K562 (cell line): ENCODE results near the gene C17orf50. TPM values are rescaled to one million over a fixed set of nuclear protein-coding genes. Genes with fewer than 3 reads are reported as not detected.

ENCODE experiments used
- ATAC-seq: fragments of 200-7000 bp; cut with Tn5 transposase; 3 replicates; pipeline ENCODE4 v1.9.1; 2020; ENCODE audit warnings: moderate library complexity
- BruUV-seq: library from RNA; stranded (reverse); fragments of 400-500 nt; replicated peaks from 2 replicates; lab custom pipeline; 2021; lab: Mats Ljungman, UMichigan
- CTCF ChIA-PET: fragments of 300-600 bp; formaldehyde crosslinking; extraction: SDS; loops from one replicate; lab custom pipeline; 2021; ENCODE audit warnings: low intra/inter-chr PET ratio; lab: Yijun Ruan, JAX
- POLR2A ChIA-PET: fragments of 300-600, 350-650 bp; sonication (Branson Sonifier 250); formaldehyde crosslinking; extraction: SDS; loops from one replicate; lab custom pipeline; 2021; ENCODE audit warnings: antibody characterized with exemption, inconsistent platforms; lab: Yijun Ruan, JAX
- DNase-seq, 4 experiments: peaks; one replicate each; pipeline versions ENCODE4 v3.0.0 to v3.0.0-alpha.2; 2011 to 2018; ENCODE audit warnings: low spot score in 3 of 4, mixed read lengths in 3 of 4; ENCODE audit errors: extremely low read depth in 1 of 4
- FAIRE-seq: peaks from 2 replicates; lab custom pipeline; 2011; peaks lifted over from hg19 to GRCh38; lab: Jason Lieb, UNC
- H2AFZ ChIP-seq: 2 replicates; pipeline ENCODE4 v1.6.0; 2011; ENCODE audit warnings: low read depth, low read length, control low read depth, inconsistent platforms
- H3K27ac ChIP-seq: fragments of 200-600 bp; 3 replicates; pipeline ENCODE4 v1.8.0; 2011; ENCODE audit warnings: low read depth, mild to moderate bottlenecking, control low read depth, inconsistent platforms, low read length, moderate library complexity, mixed read lengths; ENCODE audit errors: extremely low read depth
- H3K27me3 ChIP-seq, 2 experiments: fragments of 300-600 bp in 1 of 2; 2 replicates in 1 of 2; 3 replicates in 1 of 2; pipeline versions ENCODE4 v1.6.0 to v1.8.0; 2011; ENCODE audit warnings: inconsistent platforms in 2 of 2, low read length in 2 of 2, mild to moderate bottlenecking in 1 of 2, mixed read lengths in 1 of 2, moderate library complexity in 1 of 2; ENCODE audit not compliant: control insufficient read depth in 2 of 2, insufficient read depth in 2 of 2
- H3K36me3 ChIP-seq: fragments of 300-600 bp; 3 replicates; pipeline ENCODE4 v1.8.0; 2011; ENCODE audit warnings: mild to moderate bottlenecking, low read length, inconsistent platforms; ENCODE audit not compliant: control insufficient read depth, insufficient read depth
- H3K4me1 ChIP-seq, 2 experiments: fragments of 200-600 bp in 1 of 2; replicated peaks in 1 of 2; 2 replicates in 1 of 2; 3 replicates in 1 of 2; pipeline versions ENCODE4 v1.5.1 to v1.8.0; 2011; ENCODE audit warnings: inconsistent platforms in 2 of 2, low read length in 2 of 2, mild to moderate bottlenecking in 1 of 2, mixed read lengths in 1 of 2, moderate library complexity in 1 of 2; ENCODE audit not compliant: control insufficient read depth in 2 of 2, insufficient read depth in 2 of 2
- H3K4me2 ChIP-seq: 2 replicates; pipeline ENCODE4 v1.6.1; 2011; ENCODE audit warnings: low read length, control low read depth, inconsistent platforms, mixed read lengths; ENCODE audit not compliant: insufficient read depth
- H3K4me3 ChIP-seq: fragments of 200-600 bp; sonication (generic), shearing (Covaris generic); 2 replicates; pipeline ENCODE4 v1.5.1; 2016; ENCODE audit warnings: control low read depth, inconsistent platforms
- H3K79me2 ChIP-seq: fragments of 200-600 bp; 3 replicates; pipeline ENCODE4 v1.8.0; 2011; ENCODE audit warnings: low read length, inconsistent platforms; ENCODE audit not compliant: control insufficient read depth, insufficient read depth
- H3K9ac ChIP-seq, 2 experiments: 2 replicates each; pipeline versions ENCODE4 v1.6.0 to v1.6.1; 2011; ENCODE audit warnings: low read depth in 2 of 2, low read length in 2 of 2, control low read depth in 1 of 2, inconsistent platforms in 1 of 2, mild to moderate bottlenecking in 1 of 2, mixed read lengths in 1 of 2; ENCODE audit not compliant: insufficient read depth in 1 of 2
- H3K9me1 ChIP-seq: one replicate; pipeline ENCODE4 v1.6.0; 2011; ENCODE audit warnings: inconsistent platforms, mild to moderate bottlenecking, low read length, moderate library complexity; ENCODE audit not compliant: control insufficient read depth, insufficient read depth
- H3K9me3 ChIP-seq: replicated peaks from 2 replicates; pipeline ENCODE4 v1.5.1; 2011; ENCODE audit warnings: low read depth, low read length, inconsistent platforms; ENCODE audit not compliant: control insufficient read depth, insufficient read depth
- H4K20me1 ChIP-seq: replicated peaks from 2 replicates; pipeline ENCODE4 v1.6.1; 2011; ENCODE audit warnings: low read length, inconsistent platforms, mixed read lengths; ENCODE audit not compliant: control insufficient read depth, insufficient read depth
- HLTF ChIP-seq: fragments of 450-650 bp; IDR thresholded peaks from 2 replicates; pipeline ENCODE4 v1.6.1; 2016
- KDM5B ChIP-seq: fragments of 200-600 bp; sonication (generic); IDR thresholded peaks from 2 replicates; pipeline ENCODE4 v1.6.1; 2012; ENCODE audit warnings: low read depth, mild to moderate bottlenecking, moderate library complexity, low read length, control low read depth, inconsistent platforms; ENCODE audit not compliant: insufficient replicate concordance
- MYNN ChIP-seq, 2 experiments: sonication (generic); formaldehyde crosslinking in 1 of 2; IDR thresholded peaks; 2 replicates each; pipeline versions ENCODE4 v1.5.0 to v1.6.1; 2016 to 2020; ENCODE audit warnings: antibody characterized with exemption in 1 of 2, missing genetic modification reagents in 1 of 2
- PRPF4 ChIP-seq: fragments of 200-400 bp; formaldehyde crosslinking; IDR thresholded peaks from one replicate; pipeline ENCODE4 v1.6.1; 2017; ENCODE audit warnings: low read length, low read depth, mild to moderate bottlenecking; ENCODE audit not compliant: insufficient read depth, poor library complexity, severe bottlenecking
- SP1 ChIP-seq: sonication (generic); formaldehyde crosslinking; IDR thresholded peaks from 2 replicates; pipeline ENCODE4 v1.8.1; 2022; ENCODE audit warnings: mild to moderate bottlenecking, missing genetic modification reagents
- WGBS: fragments of 100-300 bp; shearing (Covaris generic); methylation state at CpG from one replicate; pipeline ENCODE4 v1.1.6; 2016; ENCODE audit warnings: low coverage, mixed read lengths; ENCODE audit not compliant: insufficient coverage; ENCODE audit errors: missing lambda C conversion rate; 5-methylcytosine and 5-hydroxymethylcytosine counted together
- in situ Hi-C: fragments of 300-500 bp; cut with MboI; formaldehyde crosslinking; loops from 4 replicates; pipeline ENCODE4 v1.15.0; 2018; ENCODE audit warnings: inconsistent platforms, mixed read lengths
- intact Hi-C: fragments of 100-400 bp; cut with micrococcal nuclease; formaldehyde crosslinking; loops from 2 replicates; pipeline ENCODE4 v1.14.2; 2022
- polyA plus RNA-seq, 8 experiments: library from polyadenylated mRNA; depleted of rRNA in 4 of 8; stranded (reverse) in 5 of 8; unstranded in 3 of 8; fragments of >200 nt; fragmentation: Nextera tagmentation in 2 of 8; fragmentation: Illumina TruSeq in 1 of 8; extraction: Ambion mirVana in 2 of 8; extraction: Trizol in 1 of 8; gene quantifications; 2 replicates each; pipeline versions ENCODE4 v1.2.1 to v1.2.3, GENCODE V29; 2011 to 2014; ENCODE audit warnings: inconsistent platforms in 1 of 8, missing spikeins in 1 of 8
- total RNA-seq, 7 experiments: library from RNA; depleted of rRNA in 6 of 7; stranded (reverse); fragments of >200 nt in 6 of 7; fragmentation: Illumina TruSeq in 2 of 7; extraction: Trizol in 2 of 7; gene quantifications; 2 replicates each; pipeline versions ENCODE4 v1.2.1 to v1.2.3, GENCODE V29; 2011 to 2021; ENCODE audit warnings: low replicate concordance in 1 of 7
- TF ChIP-seq, protein P1 (sequence below): sonication (generic); formaldehyde crosslinking; IDR thresholded peaks from 2 replicates; pipeline ENCODE4 v1.8.1; 2023; ENCODE audit warnings: mild to moderate bottlenecking, missing genetic modification reagents
- TF ChIP-seq, protein P2 (sequence below), 2 experiments: fragments of 200-800 bp in 1 of 2; sonication (Bioruptor generic) in 1 of 2; sonication (generic) in 1 of 2; formaldehyde crosslinking in 1 of 2; IDR thresholded peaks in 1 of 2; conservative IDR thresholded peaks in 1 of 2; 2 replicates each; pipeline versions ENCODE4 v1.5.0 to v1.6.1; 2016 to 2020; ENCODE audit warnings: missing compliant biosample characterization in 1 of 2, missing genetic modification characterization in 1 of 2, missing genetic modification reagents in 1 of 2

C17orf50 gene
- total and polyA plus RNA-seq, 9 of the 15 experiments (the other 6 are each of a cell fraction or from before 2014, with no cell fraction given) = not detected

DNA sequence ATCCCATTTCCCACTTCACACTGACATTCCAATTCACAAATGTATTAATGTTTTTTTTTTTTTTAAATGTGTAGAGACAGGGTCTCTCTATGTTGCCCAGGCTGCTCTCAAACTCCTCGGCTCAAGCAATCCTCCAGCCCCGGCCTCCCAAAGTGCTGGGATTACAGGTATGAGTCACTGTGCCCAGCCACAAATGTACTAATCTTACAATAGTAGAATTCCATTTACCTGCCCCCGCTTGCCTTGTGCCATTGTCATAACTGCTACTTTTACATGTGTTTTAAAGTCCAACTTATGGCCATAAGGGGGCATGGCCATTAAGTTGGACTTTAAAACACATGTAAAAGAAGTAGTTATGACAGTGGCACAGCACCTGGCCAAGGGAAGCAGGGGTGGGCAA, 30.2 kb downstream of the C17orf50 start:
- POLR2A ChIA-PET = interaction anchor here (1.9 kb wide), 1 partner anchor 10 kb away, joined by 5 read pairs; no protein-coding TSS in a partner anchor
- no peaks in the 10 kb centered on the region for H3K9me3 ChIP-seq
- no peaks in the 10 kb centered on the region for H3K9me1 ChIP-seq
- no peak for ATAC-seq
- peaks cover 50 to 55% of the 10 kb centered on the region in 2 experiments for H3K27me3 ChIP-seq
- no peak for TF ChIP-seq PRPF4
- no peak for TF ChIP-seq KDM5B
- TF ChIP-seq HLTF = no peak
- TF ChIP-seq, protein P1, sequence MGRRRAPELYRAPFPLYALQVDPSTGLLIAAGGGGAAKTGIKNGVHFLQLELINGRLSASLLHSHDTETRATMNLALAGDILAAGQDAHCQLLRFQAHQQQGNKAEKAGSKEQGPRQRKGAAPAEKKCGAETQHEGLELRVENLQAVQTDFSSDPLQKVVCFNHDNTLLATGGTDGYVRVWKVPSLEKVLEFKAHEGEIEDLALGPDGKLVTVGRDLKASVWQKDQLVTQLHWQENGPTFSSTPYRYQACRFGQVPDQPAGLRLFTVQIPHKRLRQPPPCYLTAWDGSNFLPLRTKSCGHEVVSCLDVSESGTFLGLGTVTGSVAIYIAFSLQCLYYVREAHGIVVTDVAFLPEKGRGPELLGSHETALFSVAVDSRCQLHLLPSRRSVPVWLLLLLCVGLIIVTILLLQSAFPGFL (CRISPR knock-in tag) = no peak
- TF ChIP-seq SP1 (CRISPR knock-in tag) = no peak
- TF ChIP-seq MYNN (IDR thresholded peaks at IDR 0.05) = no peak
- TF ChIP-seq MYNN (CRISPR knock-in tag; IDR thresholded peaks at IDR 0.05) = no peak
- TF ChIP-seq, protein P2, sequence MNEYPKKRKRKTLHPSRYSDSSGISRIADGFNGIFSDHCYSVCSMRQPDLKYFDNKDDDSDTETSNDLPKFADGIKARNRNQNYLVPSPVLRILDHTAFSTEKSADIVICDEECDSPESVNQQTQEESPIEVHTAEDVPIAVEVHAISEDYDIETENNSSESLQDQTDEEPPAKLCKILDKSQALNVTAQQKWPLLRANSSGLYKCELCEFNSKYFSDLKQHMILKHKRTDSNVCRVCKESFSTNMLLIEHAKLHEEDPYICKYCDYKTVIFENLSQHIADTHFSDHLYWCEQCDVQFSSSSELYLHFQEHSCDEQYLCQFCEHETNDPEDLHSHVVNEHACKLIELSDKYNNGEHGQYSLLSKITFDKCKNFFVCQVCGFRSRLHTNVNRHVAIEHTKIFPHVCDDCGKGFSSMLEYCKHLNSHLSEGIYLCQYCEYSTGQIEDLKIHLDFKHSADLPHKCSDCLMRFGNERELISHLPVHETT (CRISPR knock-in tag; conservative IDR thresholded peaks at IDR 0.05 in 1 of 2, IDR thresholded peaks at IDR 0.05 in 1 of 2) = no peak
- TF ChIP-seq, all 486 proteins: peak for 0
- H3K27ac ChIP-seq = no peak overlapping the region
- no peak for DNase-seq
- H3K4me2 ChIP-seq = no peak overlapping the region
- in situ Hi-C loops (no loop called here), intact Hi-C loops (no loop called here)
- 5% methylated on average over 3 of the region's 3 CpGs for WGBS
- CTCF ChIA-PET = no interaction called here
- FAIRE-seq = no peak
- H3K79me2 ChIP-seq = no peaks in the 10 kb centered on the region
- no peak overlapping the region for H3K9ac ChIP-seq
- no peaks in the 10 kb centered on the region for H3K36me3 ChIP-seq
- peaks cover 0 to 14% of the 10 kb centered on the region in 2 experiments; a peak in 4 of 5 replicates for H3K4me1 ChIP-seq
- BruUV-seq = no TSS peak
- H2AFZ ChIP-seq = no peak overlapping the region
- no peak overlapping the region for H3K4me3 ChIP-seq
- H4K20me1 ChIP-seq = no peaks in the 10 kb centered on the region; the same call in 1 of the 2 replicates
